Measurements from ENCODE around the gene GRK4. TPM values are rescaled to one million over a fixed set of nuclear protein-coding genes. Genes with fewer than 3 reads are reported as not detected.

GRK4 gene
- total and polyA plus RNA-seq, 2 of the 8 experiments (the other 6 are each of a cell fraction or from before 2014, with no cell fraction given): 0.77 to 1.8 TPM

DNA sequence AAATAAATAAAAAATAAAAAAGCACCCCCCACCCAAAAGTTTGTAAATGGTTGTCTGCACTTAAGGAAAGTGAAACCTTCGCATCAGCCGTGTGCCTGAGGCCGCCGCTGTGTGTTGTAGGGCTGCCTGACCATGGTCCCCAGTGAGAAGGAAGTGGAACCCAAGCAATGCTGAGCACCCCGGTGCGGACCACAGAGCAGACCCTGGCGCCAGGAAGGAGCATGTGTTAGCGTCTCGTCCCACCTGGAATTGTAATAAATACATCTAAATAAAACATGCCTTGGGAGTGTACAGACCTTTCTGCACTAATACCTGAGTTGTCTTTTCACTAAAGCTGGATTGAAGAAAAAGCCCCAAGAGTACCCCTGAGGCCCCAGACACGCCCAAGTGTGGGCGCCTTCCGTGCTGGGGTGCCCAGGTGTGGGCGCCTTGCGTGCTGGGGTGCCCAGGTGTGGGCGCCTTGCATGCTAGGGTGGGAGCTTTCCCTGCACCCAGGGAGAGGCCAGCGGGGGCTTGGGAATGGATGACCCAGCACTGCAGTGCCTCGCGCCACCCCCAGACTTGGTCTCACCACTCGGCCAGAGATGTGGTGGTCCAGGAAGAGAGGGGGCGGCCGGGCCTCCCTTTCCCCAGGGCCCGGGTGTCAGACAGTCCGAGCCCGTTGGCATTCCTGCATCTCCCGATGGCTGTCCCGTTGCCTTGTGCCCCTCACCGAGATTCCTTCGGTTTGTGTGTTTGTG, 77.3 kb downstream of the GRK4 start:
- no peak overlapping the region for H3K4ac ChIP-seq (replicated peaks; ENCODE audit: insufficient read length, low read depth, low read length)
- H3K23me2 ChIP-seq (ENCODE audit: low read depth, low read length): no peaks in the 10 kb centered on the region
- no peak overlapping the region for H3K4me2 ChIP-seq (ENCODE audit: insufficient read depth in 1 of 2, low read depth in 2 of 2, low read length in 2 of 2)
- H2BK5ac ChIP-seq (ENCODE audit: low read depth, low read length): no peak overlapping the region
- no peak overlapping the region for H2BK120ac ChIP-seq (replicated peaks; ENCODE audit: low read depth, low read length)
- POLR2A ChIA-PET (ENCODE audit: partially characterized antibody): interaction anchor here (1.6 to 2.3 kb wide), 2 partner anchors 78 to 572 kb away, joined by 3 to 7 read pairs; partner anchors contain the start of genes GRK4 and NOP14
- H3K18ac ChIP-seq (ENCODE audit: extremely low read depth, low read length): no peak overlapping the region
- no peak overlapping the region for H3K56ac ChIP-seq (replicated peaks; ENCODE audit: insufficient read length, low read depth, low read length)
- H3K27ac ChIP-seq (ENCODE audit: low read depth, low read length): no peak overlapping the region
- H2AFZ ChIP-seq (ENCODE audit: low read length): no peak overlapping the region
- WGBS, 2 experiments (ENCODE audit: extremely low coverage in 1 of 2, insufficient coverage in 1 of 2, insufficient read length in 1 of 2, insufficient replicate concordance in 2 of 2, low coverage in 1 of 2, low lambda C conversion rate in 2 of 2, missing lambda C conversion rate in 1 of 2): 91% methylated on average over 23 of the region's 28 CpGs; no CpG with 5 or more reads in 1 of the 2 experiments
- no peak overlapping the region for H2BK12ac ChIP-seq (ENCODE audit: low read depth, low read length)
- H4K91ac ChIP-seq (replicated peaks; ENCODE audit: insufficient read length, low read length): no peak overlapping the region
- H2BK15ac ChIP-seq (ENCODE audit: low read length): no peak overlapping the region
- no peaks in the 10 kb centered on the region for H3K36me3 ChIP-seq (ENCODE audit: control insufficient read depth in 2 of 4, insufficient read depth in 4 of 4, low read length in 3 of 4)
- H2BK20ac ChIP-seq (ENCODE audit: low read length): no peak overlapping the region
- no peak overlapping the region for H3K9ac ChIP-seq (replicated peaks in 1 of 4; ENCODE audit: extremely low read depth in 1 of 4, low read depth in 3 of 4, low read length in 3 of 4)
- no peak overlapping the region for H4K8ac ChIP-seq (ENCODE audit: extremely low read depth, insufficient read depth, low read length)
- no peak overlapping the region for H4K5ac ChIP-seq (ENCODE audit: insufficient read length, low read depth, low read length)
- peaks cover 0 to 7% (median 2%) of the 10 kb centered on the region in 4 experiments; a peak in 3 of 7 replicates for H3K27me3 ChIP-seq (replicated peaks in 1 of 4; ENCODE audit: control insufficient read depth in 3 of 4, extremely low read depth in 1 of 4, insufficient read depth in 3 of 4, low read length in 3 of 4)
- no peaks in the 10 kb centered on the region for H3K9me3 ChIP-seq (ENCODE audit: insufficient read depth in 2 of 2, low read depth in 1 of 2, low read length in 1 of 2)
- H3K79me2 ChIP-seq (ENCODE audit: control insufficient read depth in 1 of 2, insufficient read depth in 2 of 2, low read length in 2 of 2): no peaks in the 10 kb centered on the region
- CTCF ChIA-PET (ENCODE audit: partially characterized antibody): interaction anchor here (1.2 to 12.5 kb wide), 3 partner anchors 9 to 30 kb away, joined by 4 to 89 read pairs (median 7); no protein-coding TSS in a partner anchor
- H3K4me1 ChIP-seq (replicated peaks in 1 of 4; ENCODE audit: control insufficient read depth in 3 of 4, insufficient read depth in 4 of 4, low read length in 3 of 4): peaks cover 0 to 5% (median 0%) of the 10 kb centered on the region in 4 experiments; a peak in 4 of 7 replicates
- H3K14ac ChIP-seq (ENCODE audit: insufficient read length): no peak overlapping the region
- no peaks in the 10 kb centered on the region for H3K79me1 ChIP-seq (ENCODE audit: low read depth, low read length)
- H3K4me3 ChIP-seq (ENCODE audit: extremely low read depth in 1 of 4, insufficient read depth in 2 of 4, low read depth in 3 of 4, low read length in 4 of 4): no peak overlapping the region
- no peak overlapping the region for H3K23ac ChIP-seq (ENCODE audit: insufficient read length)
- FAIRE-seq (no peak), DNase-seq (ENCODE audit: low read depth in 1 of 2, low spot score in 2 of 2) (no peak)
- no peaks in the 10 kb centered on the region for H4K20me1 ChIP-seq (replicated peaks in 1 of 2; ENCODE audit: control insufficient read depth in 1 of 2, insufficient read depth in 2 of 2, low read length in 2 of 2)
- no peak overlapping the region for H2AK5ac ChIP-seq (ENCODE audit: low read depth, low read length)
- no peak for TF ChIP-seq POLR2A (IDR thresholded peaks at IDR 0.05; ENCODE audit: control extremely low read depth in 1 of 2, low read depth in 2 of 2, low read length in 2 of 2)
- TF ChIP-seq CBX8 (IDR thresholded peaks at IDR 0.05; ENCODE audit: borderline replicate concordance, low read depth, low read length): no peak
- TF ChIP-seq FOSL1 (IDR thresholded peaks at IDR 0.05; ENCODE audit: insufficient read depth, low read depth, low read length): no peak
- TF ChIP-seq SP2 (IDR thresholded peaks at IDR 0.05; ENCODE audit: low read length): no peak
- no peak for TF ChIP-seq BACH1 (IDR thresholded peaks at IDR 0.05; ENCODE audit: low read length)
- TF ChIP-seq RXRA (IDR thresholded peaks at IDR 0.05; ENCODE audit: insufficient read depth, low read depth, low read length): no peak
- no peak for TF ChIP-seq JUN (IDR thresholded peaks at IDR 0.05; ENCODE audit: low read depth, low read length)
- no peak for TF ChIP-seq SRF (IDR thresholded peaks at IDR 0.05; ENCODE audit: low read depth, low read length)
- TF ChIP-seq TAF1 (IDR thresholded peaks at IDR 0.05; ENCODE audit: low read depth, low read length): no peak
- TF ChIP-seq POU5F1 (IDR thresholded peaks at IDR 0.05; ENCODE audit: low read depth, low read length): no peak
- TF ChIP-seq GABPA (IDR thresholded peaks at IDR 0.05; ENCODE audit: borderline replicate concordance, insufficient read depth, low read length): no peak
- no peak for TF ChIP-seq EGR1 (IDR thresholded peaks at IDR 0.05; ENCODE audit: borderline replicate concordance, low read depth, low read length)
